Activated naive CD8-positive, alpha-beta T cell treated with anti-CD3 and anti-CD28 coated beads for 36 hours (primary cell): ENCODE measurements around the gene ANKRD33B. TPM values are rescaled to one million over a fixed set of nuclear protein-coding genes. Genes with fewer than 3 reads are reported as not detected.

Source experiments
- DNase-seq: peaks from one replicate; pipeline ENCODE4 v3.0.0; 2021
- H3K27ac Mint-ChIP-seq: one replicate; pipeline ENCODE4 v1.8.0; 2022; ENCODE audit warnings: mild to moderate bottlenecking, moderate library complexity, mixed read lengths
- H3K27me3 Mint-ChIP-seq: one replicate; pipeline ENCODE4 v1.8.0; 2022; ENCODE audit warnings: mild to moderate bottlenecking, mixed read lengths
- H3K36me3 Mint-ChIP-seq: one replicate; pipeline ENCODE4 v1.8.0; 2021; ENCODE audit warnings: mild to moderate bottlenecking, mixed read lengths
- H3K4me1 Mint-ChIP-seq: one replicate; pipeline ENCODE4 v1.8.0; 2021; ENCODE audit warnings: mixed read lengths
- H3K4me3 Mint-ChIP-seq: one replicate; pipeline ENCODE4 v1.8.0; 2022; ENCODE audit warnings: mild to moderate bottlenecking, moderate library complexity, mixed read lengths
- H3K9me3 Mint-ChIP-seq: one replicate; pipeline ENCODE4 v1.8.0; 2022; ENCODE audit warnings: mixed read lengths
- total RNA-seq, 2 experiments: library from RNA; stranded (reverse); gene quantifications; one replicate each; pipeline ENCODE4 v1.2.3, GENCODE V29; 2021

ANKRD33B gene
- total RNA-seq, 2 experiments from 2014 or later, result 9.8 to 10.2 TPM

- H3K36me3 Mint-ChIP-seq, result peaks cover 2% of the 10 kb centered on the region
- no peak overlapping the region for H3K27ac Mint-ChIP-seq
- H3K27me3 Mint-ChIP-seq, result peaks cover 27% of the 10 kb centered on the region
- DNase-seq, result no peak
- H3K9me3 Mint-ChIP-seq, result no peaks in the 10 kb centered on the region
- no peak overlapping the region for H3K4me3 Mint-ChIP-seq
- peaks cover 17% of the 10 kb centered on the region for H3K4me1 Mint-ChIP-seq
These were observed 83.8 kb downstream of the ANKRD33B start for GRCh38 chr5:10647640-10648039.

- Mint-ChIP-seq H3K27me3 (peaks cover 17% of the 10 kb centered on the region), H3K9me3 (no peaks in the 10 kb centered on the region), H3K4me1 (peaks cover 16% of the 10 kb centered on the region), H3K4me3 (no peak overlapping the region), H3K36me3 (peaks cover 2% of the 10 kb centered on the region), H3K27ac (no peak overlapping the region)
- no peak for DNase-seq
These were observed 85.2 kb downstream of the ANKRD33B start for GRCh38 chr5:10648806-10649665.

GRCh38 chr5:10649666-10650380 is 86.0 kb downstream of the ANKRD33B start:
- no peak overlapping the region for H3K4me3 Mint-ChIP-seq
- peaks cover 8% of the 10 kb centered on the region for H3K4me1 Mint-ChIP-seq
- no peak overlapping the region for H3K27ac Mint-ChIP-seq
- H3K36me3 Mint-ChIP-seq, result peaks cover 2% of the 10 kb centered on the region
- H3K9me3 Mint-ChIP-seq, result no peaks in the 10 kb centered on the region
- peaks cover 10% of the 10 kb centered on the region for H3K27me3 Mint-ChIP-seq
- no peak for DNase-seq

GRCh38 chr5:10652151-10652550 is 88.3 kb downstream of the ANKRD33B start:
- no peak for DNase-seq
- Mint-ChIP-seq H3K36me3 (peaks cover 2% of the 10 kb centered on the region), H3K4me1 (no peaks in the 10 kb centered on the region)

GRCh38 chr5:10652606-10653005 is 88.7 kb downstream of the ANKRD33B start:
- no peak for DNase-seq
- no peak overlapping the region for H3K27ac Mint-ChIP-seq

More at GRCh38 chr5:10652151-10652550, 88.3 kb downstream of the ANKRD33B start:
- peaks cover 3% of the 10 kb centered on the region for H3K27me3 Mint-ChIP-seq
- no peak overlapping the region for H3K4me3 Mint-ChIP-seq
- no peak overlapping the region for H3K27ac Mint-ChIP-seq
- H3K9me3 Mint-ChIP-seq, result no peaks in the 10 kb centered on the region

GRCh38 chr5:10653043-10653442 is 89.2 kb downstream of the ANKRD33B start:
- no peaks in the 10 kb centered on the region for H3K27me3 Mint-ChIP-seq
- no peaks in the 10 kb centered on the region for H3K4me1 Mint-ChIP-seq
- H3K4me3 Mint-ChIP-seq, result no peak overlapping the region
- H3K27ac Mint-ChIP-seq, result no peak overlapping the region
- DNase-seq, result no peak
- no peaks in the 10 kb centered on the region for H3K9me3 Mint-ChIP-seq
- peaks cover 2% of the 10 kb centered on the region for H3K36me3 Mint-ChIP-seq

More at GRCh38 chr5:10652606-10653005, 88.7 kb downstream of the ANKRD33B start:
- Mint-ChIP-seq H3K9me3 (no peaks in the 10 kb centered on the region), H3K4me3 (no peak overlapping the region), H3K4me1 (no peaks in the 10 kb centered on the region), H3K27me3 (no peaks in the 10 kb centered on the region), H3K36me3 (peaks cover 2% of the 10 kb centered on the region)

GRCh38 chr5:10653751-10654400 is 90.0 kb downstream of the ANKRD33B start:
- Mint-ChIP-seq H3K36me3 (peaks cover 2% of the 10 kb centered on the region), H3K4me1 (no peaks in the 10 kb centered on the region), H3K9me3 (no peaks in the 10 kb centered on the region), H3K4me3 (no peak overlapping the region), H3K27ac (no peak overlapping the region), H3K27me3 (no peaks in the 10 kb centered on the region)
- DNase-seq, result no peak

GRCh38 chr5:10654566-10654965 is 90.7 kb downstream of the ANKRD33B start:
- Mint-ChIP-seq H3K4me3 (no peak overlapping the region), H3K36me3 (peaks cover 2% of the 10 kb centered on the region), H3K4me1 (no peaks in the 10 kb centered on the region), H3K27ac (no peak overlapping the region), H3K9me3 (no peaks in the 10 kb centered on the region), H3K27me3 (no peaks in the 10 kb centered on the region)
- no peak for DNase-seq

- no peak overlapping the region for H3K27ac Mint-ChIP-seq
- no peaks in the 10 kb centered on the region for H3K27me3 Mint-ChIP-seq
- H3K9me3 Mint-ChIP-seq, result no peaks in the 10 kb centered on the region
- DNase-seq, result no peak
- peaks cover 2% of the 10 kb centered on the region for H3K36me3 Mint-ChIP-seq
- no peak overlapping the region for H3K4me3 Mint-ChIP-seq
- no peaks in the 10 kb centered on the region for H3K4me1 Mint-ChIP-seq
These were observed 91.5 kb downstream of the ANKRD33B start for GRCh38 chr5:10655161-10655971.

GRCh38 chr5:10655972-10656830 is 92.3 kb downstream of the ANKRD33B start:
- Mint-ChIP-seq H3K27me3 (no peaks in the 10 kb centered on the region), H3K27ac (no peak overlapping the region), H3K4me3 (no peak overlapping the region), H3K4me1 (no peaks in the 10 kb centered on the region), H3K9me3 (no peaks in the 10 kb centered on the region), H3K36me3 (no peaks in the 10 kb centered on the region)
- no peak for DNase-seq

- Mint-ChIP-seq H3K9me3 (no peaks in the 10 kb centered on the region), H3K27ac (no peak overlapping the region), H3K4me1 (no peaks in the 10 kb centered on the region), H3K36me3 (no peaks in the 10 kb centered on the region), H3K4me3 (no peak overlapping the region), H3K27me3 (no peaks in the 10 kb centered on the region)
- no peak for DNase-seq
These were observed 94.4 kb downstream of the ANKRD33B start for GRCh38 chr5:10658265-10658664.

- no peak overlapping the region for H3K4me3 Mint-ChIP-seq
- no peaks in the 10 kb centered on the region for H3K4me1 Mint-ChIP-seq
- no peaks in the 10 kb centered on the region for H3K36me3 Mint-ChIP-seq
- no peak for DNase-seq
- H3K9me3 Mint-ChIP-seq, result no peaks in the 10 kb centered on the region
- no peaks in the 10 kb centered on the region for H3K27me3 Mint-ChIP-seq
- no peak overlapping the region for H3K27ac Mint-ChIP-seq
These were observed 96.3 kb downstream of the ANKRD33B start for GRCh38 chr5:10660135-10660534.

- Mint-ChIP-seq H3K9me3 (no peaks in the 10 kb centered on the region), H3K4me1 (no peaks in the 10 kb centered on the region), H3K27ac (no peak overlapping the region), H3K36me3 (no peaks in the 10 kb centered on the region), H3K4me3 (no peak overlapping the region), H3K27me3 (no peaks in the 10 kb centered on the region)
- no peak for DNase-seq
These were observed 97.0 kb downstream of the ANKRD33B start for GRCh38 chr5:10660720-10661387.
